A673 (cell line): ENCODE results near the gene PDGFA. TPM values are rescaled to one million over a fixed set of nuclear protein-coding genes. Genes with fewer than 3 reads are reported as not detected.
"Not testable (repeated sequence)": the region's sequence is repeated elsewhere in the genome, so short reads cannot be mapped to it uniquely, and the experiment has no call there.

Experiments
- BruUV-seq: library from RNA; stranded (reverse); fragments of 400-500 nt; replicated peaks from 2 replicates; lab custom pipeline; 2021; lab: Mats Ljungman, UMichigan
- CTCF ChIA-PET: fragments of 300-600 bp; sonication (Branson Sonifier 250); formaldehyde crosslinking; loops from one replicate; lab custom pipeline; 2022; ENCODE audit warnings: antibody characterized with exemption; lab: Charles Lee
- POLR2A ChIA-PET: fragments of 300-600 bp; sonication (Branson Sonifier 250); formaldehyde crosslinking; loops from one replicate; lab custom pipeline; 2022; ENCODE audit warnings: antibody characterized with exemption; ENCODE audit not compliant: low non-redundant PET; lab: Charles Lee
- DNase-seq: peaks from one replicate; pipeline ENCODE4 v3.0.0-alpha.2; 2015; ENCODE audit warnings: low spot score
- H3K27ac ChIP-seq: fragments of 200-600 bp; sonication (generic); 2 replicates; pipeline ENCODE4 v1.5.1; 2016; ENCODE audit warnings: mixed run types, low read depth, mild to moderate bottlenecking, mixed read lengths, antibody characterized with exemption, low read length; ENCODE audit not compliant: poor library complexity, severe bottlenecking
- H3K27me3 ChIP-seq: fragments of 200-600 bp; sonication (generic); replicated peaks from 2 replicates; pipeline ENCODE4 v1.6.1; 2017; ENCODE audit warnings: mixed run types, low read depth, mild to moderate bottlenecking, mixed read lengths, antibody characterized with exemption, low read length; ENCODE audit not compliant: insufficient read depth, poor library complexity
- H3K36me3 ChIP-seq: fragments of 200-600 bp; sonication (generic); 2 replicates; pipeline ENCODE4 v1.6.1; 2016; ENCODE audit warnings: mixed run types, mild to moderate bottlenecking, mixed read lengths, antibody characterized with exemption, low read length; ENCODE audit not compliant: insufficient read depth, poor library complexity, severe bottlenecking
- H3K4me1 ChIP-seq: fragments of 200-600 bp; sonication (generic); 2 replicates; pipeline ENCODE4 v1.6.1; 2017; ENCODE audit warnings: mixed run types, mild to moderate bottlenecking, mixed read lengths, antibody characterized with exemption, low read length; ENCODE audit not compliant: insufficient read depth, poor library complexity, severe bottlenecking
- H3K4me3 ChIP-seq: fragments of 200-600 bp; sonication (generic); 2 replicates; pipeline ENCODE4 v1.5.1; 2016; ENCODE audit warnings: low read depth, mixed run types, mild to moderate bottlenecking, mixed read lengths, low read length; ENCODE audit not compliant: poor library complexity, severe bottlenecking
- H3K9me3 ChIP-seq: fragments of 200-600 bp; sonication (generic); 2 replicates; pipeline ENCODE4 v1.6.1; 2016; ENCODE audit warnings: mixed run types, low read depth, mild to moderate bottlenecking, mixed read lengths, antibody characterized with exemption, low read length; ENCODE audit not compliant: poor library complexity, severe bottlenecking
- CTCF ChIP-seq: fragments of 300-800, 200-600 bp; sonication (generic); conservative IDR thresholded peaks from 2 replicates; pipeline ENCODE4 v1.5.1; 2017; ENCODE audit warnings: low read depth, mild to moderate bottlenecking, antibody characterized with exemption, low read length, moderate library complexity, mixed read lengths
- EZH2 ChIP-seq: fragments of 200-600 bp; sonication (generic); IDR thresholded peaks from 2 replicates; pipeline ENCODE4 v1.6.1; 2017; ENCODE audit warnings: borderline replicate concordance, low read depth, mild to moderate bottlenecking, mixed read lengths, antibody characterized with exemption, low read length; ENCODE audit not compliant: poor library complexity, severe bottlenecking
- intact Hi-C: fragments of 100-400 bp; cut with micrococcal nuclease; formaldehyde crosslinking; loops from one replicate; pipeline ENCODE4 v1.10.0; 2022; ENCODE audit not compliant: unreplicated experiment
- total RNA-seq: library from RNA; stranded (reverse); gene quantifications from 2 replicates; pipeline ENCODE4 v1.2.3, GENCODE V29; 2021

Gene PDGFA
- total RNA-seq, 1 experiment from 2014 or later: 2.1 TPM

GRCh38 chr7:553636-554111 is 34.0 kb upstream of the PDGFA start:
- no peak overlapping the region for H3K27ac ChIP-seq
- intact Hi-C loops: no loop called here
- no TSS peak for BruUV-seq
- no peak for DNase-seq
- no peak for TF ChIP-seq CTCF
- no peak for TF ChIP-seq EZH2
- no peaks in the 10 kb centered on the region for H3K4me1 ChIP-seq
- no peaks in the 10 kb centered on the region for H3K36me3 ChIP-seq
- no peaks in the 10 kb centered on the region for H3K27me3 ChIP-seq
- no peak overlapping the region for H3K4me3 ChIP-seq
- ChIA-PET POLR2A (no interaction called here), CTCF (no interaction called here)
- no peaks in the 10 kb centered on the region for H3K9me3 ChIP-seq

GRCh38 chr7:552868-553635 is 33.4 kb upstream of the PDGFA start:
- H3K4me1 ChIP-seq: no peaks in the 10 kb centered on the region
- H3K9me3 ChIP-seq: no peaks in the 10 kb centered on the region
- H3K36me3 ChIP-seq: no peaks in the 10 kb centered on the region
- BruUV-seq: no TSS peak
- no peak for DNase-seq
- H3K27ac ChIP-seq: no peak overlapping the region
- CTCF ChIA-PET: no interaction called here
- H3K27me3 ChIP-seq: no peaks in the 10 kb centered on the region
- no peak for TF ChIP-seq EZH2
- no peak for TF ChIP-seq CTCF
- POLR2A ChIA-PET: no interaction called here
- intact Hi-C loops: no loop called here
- H3K4me3 ChIP-seq: no peak overlapping the region

GRCh38 chr7:552151-552867 is 32.7 kb upstream of the PDGFA start:
- BruUV-seq, CTCF ChIA-PET, H3K9me3 ChIP-seq, H3K4me1 ChIP-seq, H3K4me3 ChIP-seq, POLR2A ChIA-PET, H3K36me3 ChIP-seq, intact Hi-C loops, H3K27ac ChIP-seq, H3K27me3 ChIP-seq, DNase-seq: not testable (repeated sequence)

GRCh38 chr7:551615-551970 is 31.9 kb upstream of the PDGFA start:
- H3K27ac ChIP-seq, CTCF ChIA-PET, POLR2A ChIA-PET, DNase-seq, H3K9me3 ChIP-seq, H3K36me3 ChIP-seq, intact Hi-C loops, H3K4me3 ChIP-seq, BruUV-seq, H3K4me1 ChIP-seq, H3K27me3 ChIP-seq: not testable (repeated sequence)
